Measurements from ENCODE around the gene KRABD2.
A peak's percentile ranks its signal among the peaks of the same experiment; 100 is the strongest.

The KRABD2 gene

DNA sequence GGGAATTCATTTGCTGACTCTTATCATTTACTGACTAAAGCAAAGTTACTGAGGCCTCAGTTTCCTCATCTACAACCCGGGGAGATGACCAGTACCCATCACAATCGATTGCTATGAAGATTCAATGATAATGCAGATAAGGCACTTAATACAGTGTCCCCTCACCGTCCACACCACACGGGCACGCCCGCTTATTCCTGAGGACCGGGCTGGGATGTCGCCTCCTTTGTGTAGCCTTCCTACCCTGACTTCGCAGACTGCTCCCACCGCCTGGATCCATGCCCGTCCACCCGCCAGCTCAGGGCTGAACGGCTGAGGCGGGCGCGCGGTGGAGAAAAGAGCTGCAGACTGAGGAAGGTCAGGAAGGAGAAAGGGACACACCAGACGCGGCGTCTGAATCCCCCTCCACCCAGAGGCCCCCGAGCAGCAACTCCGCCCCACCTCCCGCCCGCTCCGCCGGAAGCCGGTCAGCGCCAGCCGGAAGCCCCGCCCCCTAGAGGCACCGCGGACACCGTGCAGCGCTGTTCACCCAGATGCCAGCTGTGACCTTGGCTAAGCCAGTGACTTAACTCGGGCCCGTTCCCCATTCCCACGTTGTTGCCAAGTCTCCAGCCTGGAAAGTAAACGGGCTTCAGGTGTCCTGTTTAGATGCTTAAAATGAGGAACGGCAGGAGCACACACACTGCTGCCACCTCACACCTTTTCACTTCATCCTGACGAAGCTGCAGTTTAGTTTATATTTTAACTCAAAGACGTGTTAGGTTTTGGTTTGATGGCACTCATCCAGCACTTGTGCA, at the start of gene KRABD2:
Gene KRABD2 (minus strand): TSS at position 434 of the 797 bp plus-strand sequence.
- peak; percentile 98 for ATAC-seq
- Mint-ChIP-seq H3K4me3 (peak within 1 kb of the TSS; percentile 85), H3K27me3 (ENCODE audit: low read depth) (no peaks in the 10 kb centered on the region), H3K4me1 (ENCODE audit: low read depth) (peaks cover 58% of the 10 kb centered on the region), H3K36me3 (ENCODE audit: insufficient read depth) (peaks cover 47% of the 10 kb centered on the region), H3K9me3 (no peaks in the 10 kb centered on the region)
- peak; percentile 85 for DNase-seq

DNA sequence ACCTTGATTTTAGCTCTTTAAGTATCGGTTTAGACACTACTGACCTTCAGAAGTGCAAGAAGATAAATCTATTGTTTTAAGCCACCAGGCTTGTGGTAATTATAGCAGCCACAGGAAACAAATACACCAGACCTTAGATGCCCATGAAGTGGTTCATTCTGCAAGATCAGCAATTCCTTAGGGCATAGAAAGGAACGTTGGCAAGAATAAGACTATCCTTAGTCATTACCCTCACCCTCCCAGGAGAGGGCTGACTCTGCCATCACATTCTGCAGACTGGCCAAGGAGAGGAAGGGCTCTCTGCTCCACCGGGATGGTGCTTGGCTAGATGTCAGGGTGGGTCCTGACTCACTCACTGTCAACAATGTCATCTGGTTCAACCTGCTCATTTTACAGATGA, 45.1 kb upstream of the KRABD2 start:
- H3K4me3 Mint-ChIP-seq, result no peak overlapping the region
- no peaks in the 10 kb centered on the region for H3K4me1 Mint-ChIP-seq (ENCODE audit: low read depth)
- peaks cover 46% of the 10 kb centered on the region for H3K27me3 Mint-ChIP-seq (ENCODE audit: low read depth)
- ATAC-seq (no peak), DNase-seq (no peak)
- H3K9me3 Mint-ChIP-seq, result no peaks in the 10 kb centered on the region
- no peaks in the 10 kb centered on the region for H3K36me3 Mint-ChIP-seq (ENCODE audit: insufficient read depth)

DNA sequence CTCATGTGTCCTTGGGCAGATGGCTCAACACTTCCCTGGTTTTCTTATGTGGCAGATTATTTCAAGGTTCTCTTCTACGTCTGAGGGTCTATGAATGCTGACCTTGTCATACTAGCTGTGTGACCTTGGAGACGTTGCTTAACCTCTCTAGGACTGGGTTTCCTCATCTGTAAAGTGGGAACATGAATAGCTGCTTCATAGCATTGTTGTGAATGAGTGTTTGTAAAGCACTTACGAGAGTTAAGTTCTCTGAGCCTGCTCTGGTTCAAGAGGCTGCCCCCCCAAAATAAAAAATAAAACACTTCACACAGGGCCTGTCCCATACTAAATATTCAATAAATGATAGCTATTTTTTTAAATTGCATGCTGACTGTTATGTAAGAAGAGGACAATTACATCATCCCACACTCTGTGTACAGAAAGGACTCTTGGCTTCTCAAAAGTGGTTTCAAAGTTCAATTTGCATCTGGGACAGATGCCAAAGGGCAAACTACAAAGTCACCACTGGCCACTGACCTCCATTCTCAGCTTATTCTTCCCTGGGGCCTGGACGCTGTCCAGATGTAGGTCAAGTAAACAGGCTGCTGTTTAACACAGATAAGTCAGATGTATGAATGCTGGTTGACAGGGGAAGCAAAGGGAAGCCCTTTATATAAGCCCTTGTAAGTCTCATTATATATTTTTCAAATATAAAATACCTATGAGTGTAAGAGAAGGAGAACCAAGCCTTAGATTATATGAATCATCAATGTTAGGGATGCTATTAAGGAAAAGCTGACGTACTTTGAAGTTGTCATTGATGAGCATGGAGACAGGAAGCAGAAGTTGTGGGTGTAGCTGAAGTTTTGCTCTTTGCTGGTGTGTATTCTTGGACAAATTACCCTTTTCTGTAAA, 43.8 kb upstream of the KRABD2 start:
- H3K9me3 Mint-ChIP-seq, result no peaks in the 10 kb centered on the region
- peaks cover 51% of the 10 kb centered on the region for H3K27me3 Mint-ChIP-seq (ENCODE audit: low read depth)
- H3K4me3 Mint-ChIP-seq, result no peak overlapping the region
- no peak for ATAC-seq
- DNase-seq, result no peak
- no peaks in the 10 kb centered on the region for H3K4me1 Mint-ChIP-seq (ENCODE audit: low read depth)
- no peaks in the 10 kb centered on the region for H3K36me3 Mint-ChIP-seq (ENCODE audit: insufficient read depth)

DNA sequence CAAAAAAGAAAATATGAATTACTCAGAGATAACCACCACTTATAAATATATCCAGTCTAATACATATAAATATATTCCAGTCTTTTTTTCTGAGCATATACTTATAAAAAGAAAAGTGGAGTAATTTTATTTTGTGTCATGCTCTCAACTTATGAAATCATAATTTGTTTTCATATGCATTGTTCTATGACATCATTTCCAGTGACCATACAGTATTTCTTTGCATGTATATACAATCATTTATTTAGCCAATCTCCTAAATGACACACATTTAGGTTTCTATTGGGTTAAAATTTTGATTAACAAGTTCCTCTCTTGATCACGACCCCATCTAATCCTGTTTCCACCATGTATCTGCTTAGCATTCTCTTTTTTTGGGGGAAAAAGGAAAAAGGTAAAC, 42.8 kb upstream of the KRABD2 start:
- Mint-ChIP-seq H3K9me3 (no peaks in the 10 kb centered on the region), H3K36me3 (ENCODE audit: insufficient read depth) (no peaks in the 10 kb centered on the region), H3K4me3 (no peak overlapping the region), H3K4me1 (ENCODE audit: low read depth) (no peaks in the 10 kb centered on the region), H3K27me3 (ENCODE audit: low read depth) (peaks cover 47% of the 10 kb centered on the region)
- DNase-seq (no peak), ATAC-seq (no peak)

DNA sequence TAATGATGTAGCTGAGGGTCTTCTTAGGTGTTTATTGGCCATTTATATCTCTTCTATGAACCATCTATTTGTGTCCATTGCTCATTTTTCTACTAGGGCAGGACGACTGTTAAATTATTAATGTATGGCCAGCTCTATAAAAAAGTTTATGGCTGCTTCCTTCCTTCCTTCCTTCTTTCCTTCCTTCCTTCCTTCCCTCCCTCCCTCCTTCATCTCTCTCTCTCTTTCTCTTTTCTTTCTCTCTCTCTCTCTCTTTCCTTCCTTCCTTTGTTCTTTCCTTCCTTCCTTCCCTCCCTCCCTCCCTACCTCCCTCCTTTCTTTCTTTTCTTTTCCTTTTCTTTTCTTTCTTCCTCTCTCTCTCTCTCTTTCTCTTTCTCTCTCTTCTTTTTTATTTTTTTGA, 42.0 kb upstream of the KRABD2 start:
- peaks cover 40% of the 10 kb centered on the region for H3K27me3 Mint-ChIP-seq (ENCODE audit: low read depth)
- H3K4me3 Mint-ChIP-seq, result no peak overlapping the region
- DNase-seq, result no peak
- H3K36me3 Mint-ChIP-seq (ENCODE audit: insufficient read depth), result no peaks in the 10 kb centered on the region
- no peak for ATAC-seq
- no peaks in the 10 kb centered on the region for H3K9me3 Mint-ChIP-seq
- peaks cover 1% of the 10 kb centered on the region for H3K4me1 Mint-ChIP-seq (ENCODE audit: low read depth)

DNA sequence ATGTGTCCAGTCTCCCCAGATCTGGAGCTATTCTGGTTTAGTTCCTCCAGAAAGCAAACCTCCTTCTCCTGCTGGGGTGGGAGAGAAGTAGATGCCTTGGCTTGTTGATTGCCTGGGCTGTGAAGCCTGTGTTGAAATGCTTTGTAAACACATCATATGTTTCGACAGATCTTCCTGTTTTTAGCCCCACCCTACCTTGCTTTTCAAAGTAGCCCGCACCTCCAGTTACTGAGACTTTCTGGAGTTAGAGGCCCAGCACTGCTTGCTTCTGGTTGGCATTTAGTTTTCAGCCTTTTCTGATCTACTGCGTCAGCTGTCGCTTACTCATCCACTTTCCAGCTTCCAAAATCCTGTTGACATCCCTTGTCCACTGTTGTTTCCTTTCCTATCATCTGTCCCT, 41.3 kb upstream of the KRABD2 start:
- peaks cover 7% of the 10 kb centered on the region for H3K4me1 Mint-ChIP-seq (ENCODE audit: low read depth)
- ATAC-seq (no peak), DNase-seq (no peak)
- peaks cover 37% of the 10 kb centered on the region for H3K27me3 Mint-ChIP-seq (ENCODE audit: low read depth)
- H3K4me3 Mint-ChIP-seq, result no peak overlapping the region
- H3K36me3 Mint-ChIP-seq (ENCODE audit: insufficient read depth), result no peaks in the 10 kb centered on the region
- no peaks in the 10 kb centered on the region for H3K9me3 Mint-ChIP-seq

DNA sequence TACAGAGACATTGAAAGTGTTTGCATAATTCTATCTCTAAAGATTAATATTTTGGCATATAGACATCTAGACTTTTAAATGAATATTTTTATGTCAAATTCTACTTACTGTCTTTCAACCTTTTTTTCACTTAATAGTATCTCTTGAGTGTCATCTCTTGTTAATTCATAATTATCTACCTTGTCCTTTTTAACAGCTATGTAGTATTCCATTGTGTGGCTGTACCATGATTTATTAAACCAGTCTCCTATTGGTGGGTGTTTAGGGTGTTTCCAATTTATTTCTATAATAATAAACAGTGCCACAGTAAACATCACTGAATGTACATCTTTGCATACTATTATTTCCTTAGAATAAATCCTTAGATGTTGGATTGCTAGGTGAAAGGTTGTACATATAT, 37.4 kb upstream of the KRABD2 start:
- ATAC-seq (no peak), DNase-seq (no peak)
- Mint-ChIP-seq H3K36me3 (ENCODE audit: insufficient read depth) (no peaks in the 10 kb centered on the region), H3K4me3 (no peak overlapping the region), H3K9me3 (no peaks in the 10 kb centered on the region), H3K27me3 (ENCODE audit: low read depth) (peaks cover 19% of the 10 kb centered on the region), H3K4me1 (ENCODE audit: low read depth) (peaks cover 14% of the 10 kb centered on the region)

DNA sequence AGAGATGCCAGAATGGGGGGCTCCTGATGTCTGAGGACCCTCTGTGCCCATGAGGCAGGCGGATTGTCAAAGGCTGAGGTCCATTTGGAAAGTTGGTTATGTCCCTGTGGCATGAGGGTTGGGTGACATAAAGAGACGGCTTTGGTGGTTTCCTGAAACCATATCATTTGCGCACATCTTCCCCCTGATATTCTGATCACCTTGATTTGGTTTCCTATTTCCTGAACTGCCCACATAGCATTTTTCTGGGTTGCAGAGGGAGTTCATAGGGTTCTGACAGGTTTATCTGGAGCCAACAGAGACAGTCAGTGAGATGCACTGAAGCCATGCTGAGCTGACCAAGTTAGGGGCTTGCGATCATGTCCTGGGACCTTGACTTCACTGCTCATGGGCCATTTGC, 36.8 kb upstream of the KRABD2 start:
- no peak for ATAC-seq

DNA sequence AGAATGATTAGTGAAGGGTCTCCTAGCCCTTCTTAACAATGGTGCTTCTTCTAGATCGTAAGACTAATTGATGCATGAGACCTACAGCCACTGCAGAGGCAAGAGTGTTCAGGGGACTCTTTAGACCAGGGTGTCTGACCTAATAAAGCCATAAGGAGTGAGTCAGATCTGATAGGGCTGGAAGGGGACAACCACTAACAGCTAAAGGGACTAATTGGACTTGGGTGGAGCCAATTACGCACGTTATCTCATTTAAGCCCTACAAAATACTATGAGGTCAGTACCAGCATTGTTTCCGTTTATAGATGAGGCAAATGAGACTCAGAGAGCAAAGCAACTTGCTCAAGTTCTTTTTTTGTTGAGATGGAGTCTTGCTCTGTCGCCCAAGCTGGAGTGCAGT, 35.6 kb upstream of the KRABD2 start:
- DNase-seq, result no peak
- no peaks in the 10 kb centered on the region for H3K9me3 Mint-ChIP-seq
- H3K4me3 Mint-ChIP-seq, result no peak overlapping the region
- peaks cover 20% of the 10 kb centered on the region for H3K27me3 Mint-ChIP-seq (ENCODE audit: low read depth)
- ATAC-seq, result no peak
- peaks cover 14% of the 10 kb centered on the region for H3K4me1 Mint-ChIP-seq (ENCODE audit: low read depth)
- H3K36me3 Mint-ChIP-seq (ENCODE audit: insufficient read depth), result no peaks in the 10 kb centered on the region

More for the DNA sequence above, 36.8 kb upstream of the KRABD2 start:
- H3K36me3 Mint-ChIP-seq (ENCODE audit: insufficient read depth), result no peaks in the 10 kb centered on the region
- no peak overlapping the region for H3K4me3 Mint-ChIP-seq
- peaks cover 14% of the 10 kb centered on the region for H3K4me1 Mint-ChIP-seq (ENCODE audit: low read depth)
- DNase-seq, result no peak
- H3K27me3 Mint-ChIP-seq (ENCODE audit: low read depth), result peaks cover 21% of the 10 kb centered on the region
- H3K9me3 Mint-ChIP-seq, result no peaks in the 10 kb centered on the region

DNA sequence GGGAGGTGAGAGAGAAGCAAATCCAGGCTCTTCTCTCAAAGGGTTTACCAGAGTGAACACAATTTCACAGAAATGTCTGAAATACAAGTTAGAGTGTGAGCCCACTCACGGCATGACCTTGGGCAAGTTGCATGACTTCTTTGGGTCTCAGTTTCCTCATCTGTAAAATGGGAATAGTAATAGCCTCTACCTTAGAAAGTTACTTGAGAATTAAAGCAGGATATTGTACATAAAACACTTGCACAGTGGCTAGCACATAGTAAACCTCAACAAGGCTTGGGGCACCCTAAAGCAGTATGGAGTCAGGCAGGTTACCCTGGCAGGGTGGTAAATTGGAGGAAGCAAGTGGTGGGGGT, 34.4 kb upstream of the KRABD2 start:
- Mint-ChIP-seq H3K9me3 (no peaks in the 10 kb centered on the region), H3K36me3 (ENCODE audit: insufficient read depth) (no peaks in the 10 kb centered on the region), H3K4me3 (no peak overlapping the region), H3K27me3 (ENCODE audit: low read depth) (peaks cover 11% of the 10 kb centered on the region), H3K4me1 (ENCODE audit: low read depth) (peaks cover 14% of the 10 kb centered on the region)
- ATAC-seq (no peak), DNase-seq (no peak)

DNA sequence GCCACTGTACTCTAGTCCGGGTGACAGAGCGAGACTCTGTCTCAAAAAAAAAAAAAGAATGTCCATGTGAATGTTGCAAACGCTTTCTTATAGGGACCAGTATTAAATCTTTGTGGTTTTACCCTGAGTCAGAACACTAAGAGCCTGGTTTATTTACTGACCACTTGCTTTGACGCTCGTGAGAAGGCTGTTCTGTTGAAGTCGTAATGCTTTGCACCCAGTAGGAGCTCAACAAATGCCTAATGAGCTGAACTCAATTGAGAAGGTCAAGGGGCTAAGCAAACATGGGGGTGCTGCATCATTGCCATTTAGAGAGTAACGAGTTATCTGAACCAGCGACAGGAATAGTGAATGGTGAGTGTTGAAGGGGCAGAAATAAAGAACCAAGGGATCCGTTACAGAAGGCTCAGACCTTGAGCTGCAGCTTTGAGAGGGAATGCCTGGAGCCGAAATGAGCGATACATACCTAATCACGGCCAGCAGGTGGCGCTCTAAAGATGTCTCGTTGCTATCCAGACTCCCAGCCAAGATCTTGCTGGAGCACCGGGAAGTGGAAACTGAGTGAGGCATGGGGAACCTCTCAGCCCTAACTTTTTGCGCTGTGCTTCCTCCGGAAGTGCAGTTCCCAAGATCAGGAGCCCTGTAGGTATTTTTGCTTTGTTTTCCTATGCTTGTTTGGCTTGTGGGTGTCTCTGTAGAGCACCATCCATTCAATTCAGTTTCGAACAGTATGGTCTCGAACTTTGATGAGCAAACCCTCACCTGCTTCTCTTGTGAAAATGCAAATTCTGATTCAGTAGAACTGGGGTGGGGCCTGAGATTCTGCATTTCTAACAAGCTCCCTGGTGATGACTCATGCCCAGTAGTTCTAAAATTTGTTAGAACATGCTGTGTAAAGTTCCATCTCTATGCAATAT, 33.7 kb upstream of the KRABD2 start:
- Mint-ChIP-seq H3K4me1 (ENCODE audit: low read depth) (peaks cover 14% of the 10 kb centered on the region), H3K4me3 (no peak overlapping the region), H3K27me3 (ENCODE audit: low read depth) (peaks cover 11% of the 10 kb centered on the region), H3K9me3 (no peaks in the 10 kb centered on the region), H3K36me3 (ENCODE audit: insufficient read depth) (no peaks in the 10 kb centered on the region)
- DNase-seq (peak; percentile 76), ATAC-seq (peak; percentile 82 to 83)

DNA sequence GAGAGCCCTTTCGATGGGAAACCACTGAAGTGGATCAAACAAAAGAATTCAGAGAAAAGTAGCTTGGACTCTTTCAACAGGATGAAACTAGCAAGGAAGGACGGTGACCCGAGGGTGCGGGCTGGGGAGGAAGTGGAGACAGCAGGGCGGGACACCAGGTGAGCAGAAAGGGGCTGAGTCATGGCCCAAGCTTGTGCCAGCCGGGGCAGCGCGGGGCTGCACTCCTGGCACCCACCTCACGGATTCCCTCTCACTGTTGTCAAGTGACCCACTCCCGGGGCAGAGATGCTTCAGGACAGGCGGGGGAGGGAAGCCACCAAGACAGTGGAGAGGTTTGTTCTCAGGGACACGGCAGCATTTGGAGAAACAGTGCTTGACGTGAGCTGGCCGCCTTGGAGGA, 31.9 kb upstream of the KRABD2 start:
- Mint-ChIP-seq H3K4me1 (ENCODE audit: low read depth) (peaks cover 12% of the 10 kb centered on the region), H3K36me3 (ENCODE audit: insufficient read depth) (no peaks in the 10 kb centered on the region), H3K9me3 (no peaks in the 10 kb centered on the region), H3K4me3 (no peak overlapping the region), H3K27me3 (ENCODE audit: low read depth) (peaks cover 11% of the 10 kb centered on the region)
- DNase-seq (no peak), ATAC-seq (no peak)

DNA sequence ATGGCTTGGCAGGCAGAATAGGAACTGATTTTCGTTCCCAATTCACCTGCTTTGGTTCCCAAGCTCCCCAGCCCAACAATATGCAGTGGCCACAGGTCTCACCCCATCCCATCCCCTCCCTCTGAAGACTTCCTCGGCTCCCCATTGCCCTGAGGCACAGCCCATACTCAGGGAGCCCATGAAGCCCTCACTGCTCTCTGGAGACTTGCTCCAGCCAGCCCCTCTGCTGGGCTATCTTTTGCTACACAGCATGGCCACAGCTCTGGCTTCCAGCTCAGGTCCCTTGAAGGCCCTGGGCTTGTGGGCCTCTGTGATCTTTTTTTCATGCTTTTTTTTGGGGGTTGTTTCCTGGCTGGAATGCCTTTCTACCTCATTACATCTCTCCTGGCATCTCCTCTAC, 29.7 kb upstream of the KRABD2 start:
- H3K36me3 Mint-ChIP-seq (ENCODE audit: insufficient read depth), result no peaks in the 10 kb centered on the region
- DNase-seq (no peak), ATAC-seq (no peak)
- H3K27me3 Mint-ChIP-seq (ENCODE audit: low read depth), result peaks cover 30% of the 10 kb centered on the region
- no peak overlapping the region for H3K4me3 Mint-ChIP-seq
- H3K9me3 Mint-ChIP-seq, result no peaks in the 10 kb centered on the region
- H3K4me1 Mint-ChIP-seq (ENCODE audit: low read depth), result peaks cover 5% of the 10 kb centered on the region

DNA sequence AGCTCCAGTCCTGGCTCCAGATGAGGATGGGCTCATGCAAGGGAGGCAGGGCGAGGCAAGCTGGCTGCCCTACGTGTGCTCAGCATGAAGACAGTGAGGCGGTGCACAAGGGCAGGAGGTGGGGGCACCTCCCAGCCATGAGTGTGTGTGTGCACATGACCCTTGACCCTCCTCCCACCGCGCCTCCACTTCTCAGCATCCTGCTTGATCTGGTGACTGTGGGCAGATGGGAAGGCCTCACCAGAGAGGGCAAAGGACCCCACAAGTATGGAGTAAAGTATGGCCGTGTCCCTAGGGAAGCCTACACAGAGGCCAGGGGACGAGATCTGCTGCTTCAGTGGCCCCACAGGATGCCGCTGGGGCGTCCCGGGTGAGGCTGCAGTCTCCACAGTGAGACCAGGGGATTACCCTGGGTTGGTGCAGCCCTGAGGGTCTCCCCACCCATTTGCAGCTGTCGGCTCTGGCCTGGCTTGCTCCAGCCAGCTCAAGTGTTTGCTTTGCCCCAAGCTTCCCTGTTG, 29.1 kb upstream of the KRABD2 start:
- DNase-seq (no peak), ATAC-seq (no peak)
- peaks cover 36% of the 10 kb centered on the region for H3K27me3 Mint-ChIP-seq (ENCODE audit: low read depth)
- H3K9me3 Mint-ChIP-seq, result no peaks in the 10 kb centered on the region
- H3K36me3 Mint-ChIP-seq (ENCODE audit: insufficient read depth), result no peaks in the 10 kb centered on the region
- no peak overlapping the region for H3K4me3 Mint-ChIP-seq
- peaks cover 5% of the 10 kb centered on the region for H3K4me1 Mint-ChIP-seq (ENCODE audit: low read depth)
